Endodermal cell (in vitro differentiated cells): ENCODE results near the gene PSORS1C2. TPM values are rescaled to one million over a fixed set of nuclear protein-coding genes. Genes with fewer than 3 reads are reported as not detected.

Experiments used
- DNase-seq: peaks from one replicate; pipeline ENCODE4 v3.0.0-alpha.2; 2017
- H3K27ac ChIP-seq: 2 replicates; pipeline ENCODE4 v1.5.1; 2013; ENCODE audit warnings: mild to moderate bottlenecking, low read depth, low read length, moderate library complexity
- H3K27me3 ChIP-seq: 2 replicates; pipeline ENCODE4 v1.6.1; 2013; ENCODE audit warnings: mild to moderate bottlenecking, low read length, moderate library complexity; ENCODE audit not compliant: insufficient read depth, control insufficient read depth, poor library complexity, severe bottlenecking
- H3K36me3 ChIP-seq: 2 replicates; pipeline ENCODE4 v1.7.0; 2013; ENCODE audit warnings: mild to moderate bottlenecking, low read length, moderate library complexity; ENCODE audit not compliant: control insufficient read depth, insufficient read depth
- H3K4me1 ChIP-seq: one replicate; pipeline ENCODE4 v1.7.0; 2013; ENCODE audit warnings: low read length; ENCODE audit not compliant: control insufficient read depth, insufficient read depth
- H3K4me3 ChIP-seq: 2 replicates; pipeline ENCODE4 v1.5.1; 2013; ENCODE audit warnings: mild to moderate bottlenecking, low read length, moderate library complexity
- H3K9ac ChIP-seq: 2 replicates; pipeline ENCODE4 v1.6.1; 2013; ENCODE audit warnings: mild to moderate bottlenecking, low read length, moderate library complexity; ENCODE audit not compliant: poor library complexity, severe bottlenecking; ENCODE audit errors: extremely low read depth
- H3K9me3 ChIP-seq: 2 replicates; pipeline ENCODE4 v1.6.1; 2013; ENCODE audit warnings: mild to moderate bottlenecking, low read length, moderate library complexity; ENCODE audit not compliant: control insufficient read depth
- H3K27ac Mint-ChIP-seq: 2 replicates; pipeline ENCODE4 v1.8.0; 2020; ENCODE audit warnings: mixed read lengths
- H3K27me3 Mint-ChIP-seq: 2 replicates; pipeline ENCODE4 v1.8.0; 2021; ENCODE audit warnings: mild to moderate bottlenecking, mixed read lengths; ENCODE audit not compliant: insufficient read depth
- H3K36me3 Mint-ChIP-seq: 2 replicates; pipeline ENCODE4 v1.8.0; 2020; ENCODE audit warnings: low read depth, mixed read lengths
- H3K4me1 Mint-ChIP-seq: 2 replicates; pipeline ENCODE4 v1.8.0; 2020; ENCODE audit warnings: mixed read lengths
- H3K4me3 Mint-ChIP-seq: 2 replicates; pipeline ENCODE4 v1.8.0; 2020; ENCODE audit warnings: mild to moderate bottlenecking, moderate library complexity, mixed read lengths
- H3K9me3 Mint-ChIP-seq: 2 replicates; pipeline ENCODE4 v1.8.0; 2020; ENCODE audit warnings: mild to moderate bottlenecking, mixed read lengths
- CTCF ChIP-seq: fragments of 200-600 bp; sonication (generic); conservative IDR thresholded peaks from 2 replicates; pipeline ENCODE4 v1.5.0; 2021; ENCODE audit warnings: antibody characterized with exemption, mild to moderate bottlenecking
- WGBS, 2 experiments: methylation state at CpG; one replicate each; pipeline versions ENCODE4 v1.1.5 to v1.1.7; 2013; ENCODE audit warnings: missing lambda C conversion rate in 2 of 2, mixed read lengths in 1 of 2; ENCODE audit not compliant: insufficient coverage in 1 of 2, insufficient read length in 1 of 2; 5-methylcytosine and 5-hydroxymethylcytosine counted together
- total RNA-seq, 2 donors: library from RNA; stranded (reverse); fragmentation: NEBNext Ultra II Directional in 1 of 2; extraction: Animal tissue kit (Norgen Biotek cat#: 25700) in 1 of 2; gene quantifications; 2 replicates in 1 of 2; 3 replicates in 1 of 2; pipeline ENCODE4 v1.2.1, GENCODE V29; 2021

The PSORS1C2 gene
- total RNA-seq, 2 donors from 2014 or later: not detected

GRCh38 chr6:31135710-31136109, 3.2 kb downstream of the PSORS1C2 start:
- Histone ChIP-seq H3K9ac (no peak overlapping the region), H3K4me1 (no peaks in the 10 kb centered on the region), H3K36me3 (no peaks in the 10 kb centered on the region), H3K4me3 (no peak overlapping the region), H3K9me3 (no peaks in the 10 kb centered on the region), H3K27ac (no peak overlapping the region), H3K27me3 (no peaks in the 10 kb centered on the region)
- peaks cover 7% of the 10 kb centered on the region for H3K27me3 Mint-ChIP-seq
- no peak for DNase-seq
- peaks cover 15% of the 10 kb centered on the region for H3K4me1 Mint-ChIP-seq
- H3K27ac Mint-ChIP-seq: no peak overlapping the region
- 89 to 94% methylated on average over 10 of the region's 10 CpGs for whole genome bisulfite sequencing, 2 experiments
- H3K9me3 Mint-ChIP-seq: no peaks in the 10 kb centered on the region
- H3K36me3 Mint-ChIP-seq: no peaks in the 10 kb centered on the region
- TF ChIP-seq CTCF: no peak
- H3K4me3 Mint-ChIP-seq: no peak overlapping the region

GRCh38 chr6:31132806-31133205, 6.1 kb downstream of the PSORS1C2 start:
- no peak overlapping the region for H3K27ac ChIP-seq
- H3K36me3 ChIP-seq: no peaks in the 10 kb centered on the region
- H3K27ac Mint-ChIP-seq: no peak overlapping the region
- no peak for DNase-seq
- TF ChIP-seq CTCF: no peak
- peaks cover 2% of the 10 kb centered on the region for H3K27me3 Mint-ChIP-seq
- 80 to 83% methylated on average over 5 to 6 of the region's 6 CpGs for WGBS, 2 experiments
- H3K9me3 ChIP-seq: no peaks in the 10 kb centered on the region
- no peaks in the 10 kb centered on the region for H3K36me3 Mint-ChIP-seq
- no peak overlapping the region for H3K4me3 ChIP-seq
- peaks cover 11% of the 10 kb centered on the region for H3K4me1 ChIP-seq
- H3K9ac ChIP-seq: no peak overlapping the region
- H3K4me3 Mint-ChIP-seq: no peak overlapping the region
- peaks cover 30% of the 10 kb centered on the region for H3K4me1 Mint-ChIP-seq
- no peaks in the 10 kb centered on the region for H3K9me3 Mint-ChIP-seq
- H3K27me3 ChIP-seq: no peaks in the 10 kb centered on the region

GRCh38 chr6:31131595-31131994, 7.3 kb downstream of the PSORS1C2 start:
- no peaks in the 10 kb centered on the region for H3K36me3 ChIP-seq
- no peaks in the 10 kb centered on the region for H3K9me3 ChIP-seq
- Mint-ChIP-seq H3K4me1 (peaks cover 36% of the 10 kb centered on the region), H3K27me3 (no peaks in the 10 kb centered on the region), H3K4me3 (no peak overlapping the region), H3K27ac (no peak overlapping the region), H3K36me3 (no peaks in the 10 kb centered on the region), H3K9me3 (no peaks in the 10 kb centered on the region)
- no peak for TF ChIP-seq CTCF
- DNase-seq: no peak
- H3K4me1 ChIP-seq: peaks cover 19% of the 10 kb centered on the region
- WGBS, 2 experiments: 82 to 89% methylated on average over 3 of the region's 3 CpGs
- no peak overlapping the region for H3K9ac ChIP-seq
- H3K27ac ChIP-seq: no peak overlapping the region
- H3K4me3 ChIP-seq: no peak overlapping the region
- no peaks in the 10 kb centered on the region for H3K27me3 ChIP-seq
